ENCODE results near the gene LTBP1.
A peak's percentile ranks its signal among the peaks of the same experiment; 100 is the strongest.

The LTBP1 gene

DNA sequence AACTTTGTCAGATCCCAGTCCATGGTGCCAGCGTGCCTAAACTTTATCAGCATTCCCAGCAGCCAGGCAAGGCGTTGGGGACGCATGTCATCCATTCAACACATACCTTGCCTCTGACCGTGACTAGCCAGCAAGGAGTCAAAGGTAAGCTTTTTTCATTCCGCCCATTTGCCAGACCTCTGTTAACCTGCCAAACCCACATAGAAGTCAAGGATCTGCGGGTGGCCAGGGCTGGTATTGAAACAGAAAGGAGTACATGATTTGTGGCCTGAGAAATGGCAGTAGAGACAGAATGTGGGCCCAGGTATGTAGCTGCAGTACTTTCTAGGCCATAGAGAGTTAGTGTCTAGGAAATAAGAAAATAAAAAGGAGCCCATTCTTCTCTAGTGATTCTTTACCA lies 240.2 kb downstream of the LTBP1 start:
- DNase-seq: no peak

DNA sequence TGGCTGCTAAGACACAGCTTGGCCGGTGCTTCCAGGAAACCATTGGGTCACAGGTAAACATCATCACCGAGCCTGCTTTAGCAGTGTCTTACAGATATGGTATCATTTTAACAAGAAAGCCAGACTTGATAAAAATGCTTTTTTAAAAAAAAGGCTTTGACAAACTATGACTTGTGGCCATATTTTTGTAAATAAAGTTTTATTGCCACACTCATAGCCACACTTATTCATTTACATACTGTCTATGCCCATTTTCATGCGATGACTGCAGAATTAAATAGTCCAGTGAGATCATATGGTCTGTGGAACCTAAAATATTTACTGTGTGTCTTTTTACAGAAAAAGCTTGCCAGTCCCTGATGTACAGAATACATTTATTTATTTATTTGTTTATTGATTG lies 242.0 kb downstream of the LTBP1 start:
- no peak for DNase-seq

GRCh38 chr2:33190393-33190937 lies 243.7 kb downstream of the LTBP1 start:
- no peak for DNase-seq

DNA sequence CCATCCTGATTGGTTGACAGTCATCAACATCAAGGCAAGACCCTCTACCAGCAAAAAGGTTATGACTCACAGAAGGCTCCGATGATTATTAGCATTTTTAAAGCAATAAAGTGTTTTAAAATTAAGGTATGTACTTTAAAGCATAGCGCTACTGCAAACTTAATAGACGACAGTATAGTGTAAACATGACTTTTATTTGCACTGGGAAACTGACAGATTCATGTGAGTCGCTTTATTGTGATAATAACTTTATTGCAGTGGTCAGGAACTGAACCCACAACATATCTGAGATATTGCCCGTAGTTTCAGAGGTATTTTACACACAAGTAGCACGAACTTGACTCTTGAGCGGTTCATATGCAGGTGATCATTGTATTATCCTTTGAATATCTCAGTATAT lies 249.1 kb downstream of the LTBP1 start:
- DNase-seq: no peak

- no peak for DNase-seq
These were observed 249.9 kb downstream of the LTBP1 start for GRCh38 chr2:33196700-33197099.

- no peak for DNase-seq
These were observed 250.6 kb downstream of the LTBP1 start for GRCh38 chr2:33197198-33197938.

- DNase-seq: no peak
These were observed 256.1 kb downstream of the LTBP1 start for GRCh38 chr2:33202641-33203522.

GRCh38 chr2:33204945-33205344 lies 258.2 kb downstream of the LTBP1 start:
- DNase-seq: no peak

DNA sequence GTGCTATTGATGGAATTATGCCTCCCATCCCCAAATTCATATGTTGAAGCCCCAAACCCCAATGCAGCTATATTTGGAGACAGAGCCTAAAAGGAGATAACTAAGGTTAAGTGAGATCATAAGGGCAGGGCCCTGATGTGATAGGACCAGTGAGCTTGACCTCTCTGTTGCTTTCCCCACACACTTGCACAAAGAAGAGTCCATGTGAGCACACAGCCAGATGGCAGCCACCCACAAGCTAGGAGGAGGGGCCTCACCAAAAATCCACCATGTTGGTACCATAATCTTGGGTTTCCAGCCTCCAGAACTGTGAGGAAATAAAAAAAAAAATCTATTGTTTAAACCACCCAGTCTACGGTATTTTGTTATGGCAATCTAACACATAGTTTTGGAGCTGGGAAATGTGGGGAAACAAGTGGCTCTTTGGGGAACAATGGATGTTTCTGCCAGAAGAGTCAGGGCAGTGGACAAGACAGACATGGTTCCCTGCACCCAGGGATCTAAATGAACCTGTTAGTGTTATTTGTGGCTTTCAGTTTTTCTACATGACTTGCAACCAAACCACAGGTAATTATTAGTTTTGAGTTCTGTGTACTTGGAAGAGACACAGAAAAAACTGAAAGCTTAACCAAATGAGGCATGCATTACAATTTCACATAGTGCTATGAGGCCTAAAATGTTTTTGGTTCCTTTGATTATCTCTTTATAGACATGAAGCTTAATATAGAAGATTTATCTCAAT lies 259.1 kb downstream of the LTBP1 start:
- DNase-seq: no peak

- no peak for DNase-seq
These were observed 260.5 kb downstream of the LTBP1 start for GRCh38 chr2:33207151-33207740.

DNA sequence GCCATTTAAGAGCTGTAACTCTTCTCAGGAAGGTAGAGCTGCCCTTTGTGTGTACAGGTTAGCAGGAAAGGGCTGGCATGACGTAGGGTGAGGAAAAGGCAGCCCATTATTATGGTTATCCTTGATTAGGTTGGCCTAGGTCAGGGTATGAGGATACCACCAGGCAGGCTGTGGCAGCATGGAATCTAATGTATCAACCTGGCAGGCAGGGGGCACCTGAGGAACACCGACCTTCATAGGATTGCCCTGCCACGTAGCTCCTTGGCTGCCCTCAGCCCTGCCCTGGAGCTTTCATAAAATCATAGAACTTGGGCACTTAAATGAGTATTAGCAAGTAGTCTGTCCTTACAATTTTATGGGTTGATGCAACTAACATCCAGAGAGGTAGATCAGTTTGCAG lies 261.6 kb downstream of the LTBP1 start:
- DNase-seq: no peak

DNA sequence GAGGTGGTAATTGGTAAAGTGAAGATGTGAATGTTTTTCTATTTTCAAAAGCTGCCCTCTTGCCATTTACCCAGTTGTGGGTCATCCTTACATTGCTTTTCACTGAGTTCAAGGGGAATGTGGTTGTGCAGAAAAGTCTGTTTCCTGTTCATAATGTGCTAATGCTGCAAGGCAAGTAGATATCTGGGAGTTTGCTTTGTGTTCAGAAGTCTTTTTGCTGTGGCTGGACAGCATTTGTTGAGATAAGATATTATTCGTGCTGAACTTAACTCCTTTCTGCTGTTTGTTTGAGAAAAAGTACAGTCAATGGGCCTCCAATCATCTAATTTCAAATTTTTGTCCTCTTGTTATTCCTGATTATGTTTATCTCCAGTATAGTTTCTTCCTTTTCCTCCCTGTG lies 263.2 kb downstream of the LTBP1 start:
- no peak for DNase-seq

DNA sequence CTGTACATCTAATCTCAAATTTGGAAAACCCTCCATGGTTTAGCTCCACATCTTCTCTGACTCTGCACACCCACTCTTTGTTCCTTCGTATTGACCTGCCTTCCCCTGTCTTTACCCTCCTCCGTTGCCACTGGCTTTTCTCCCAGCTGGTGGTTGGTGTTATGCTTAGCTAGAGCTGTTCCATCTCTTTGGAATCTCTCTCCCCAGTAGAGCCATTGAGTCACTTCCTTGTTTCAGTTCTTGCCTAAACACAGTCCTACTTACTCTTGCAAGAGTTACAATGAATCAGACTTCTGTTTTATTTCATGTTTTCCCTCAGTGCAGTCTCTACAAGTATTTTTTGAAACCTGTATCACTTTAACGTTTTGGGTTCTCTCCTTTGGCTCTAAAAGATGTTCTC lies 263.9 kb downstream of the LTBP1 start:
- DNase-seq: peak in 4 of 56 donors; percentile 1 to 11 (median 2)

DNA sequence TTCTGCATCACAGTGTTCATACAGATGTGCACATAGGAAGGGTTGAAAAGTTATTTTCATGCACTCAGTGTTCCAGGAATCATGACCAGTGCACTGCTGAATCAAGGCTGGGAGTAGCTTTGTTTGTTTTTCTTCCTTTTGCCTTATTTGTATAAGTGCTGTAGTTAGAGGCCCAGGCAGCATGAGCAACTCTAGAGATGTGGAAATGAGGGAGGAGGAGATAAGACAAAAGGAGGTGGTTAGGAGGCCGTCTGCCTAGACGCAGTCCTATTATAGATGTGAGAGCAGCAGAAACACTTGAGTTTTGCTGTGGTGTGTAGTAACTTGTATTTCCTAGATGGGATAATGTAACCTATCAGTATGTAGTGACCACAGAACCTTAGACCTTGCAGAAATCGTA lies 265.4 kb downstream of the LTBP1 start:
- DNase-seq: no peak

DNA sequence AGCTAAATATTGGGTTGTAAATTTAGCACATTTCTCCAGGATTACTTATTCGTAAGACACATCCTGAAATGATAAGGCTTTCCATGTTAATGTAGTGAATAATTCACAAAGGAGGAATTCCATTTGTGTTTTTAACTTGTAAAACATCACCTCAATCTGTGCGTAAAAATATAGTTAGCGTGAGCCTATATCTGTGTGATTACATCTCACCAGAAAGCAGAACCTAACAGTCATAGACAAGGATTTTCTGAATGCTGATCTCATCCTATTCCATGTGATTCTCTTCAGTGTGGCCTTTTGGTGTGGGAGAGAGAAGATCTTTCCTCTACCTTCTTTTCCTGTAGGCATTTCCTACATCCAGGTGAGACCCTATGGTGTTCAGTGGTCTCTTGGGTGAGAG lies 266.5 kb downstream of the LTBP1 start:
- DNase-seq: no peak

DNA sequence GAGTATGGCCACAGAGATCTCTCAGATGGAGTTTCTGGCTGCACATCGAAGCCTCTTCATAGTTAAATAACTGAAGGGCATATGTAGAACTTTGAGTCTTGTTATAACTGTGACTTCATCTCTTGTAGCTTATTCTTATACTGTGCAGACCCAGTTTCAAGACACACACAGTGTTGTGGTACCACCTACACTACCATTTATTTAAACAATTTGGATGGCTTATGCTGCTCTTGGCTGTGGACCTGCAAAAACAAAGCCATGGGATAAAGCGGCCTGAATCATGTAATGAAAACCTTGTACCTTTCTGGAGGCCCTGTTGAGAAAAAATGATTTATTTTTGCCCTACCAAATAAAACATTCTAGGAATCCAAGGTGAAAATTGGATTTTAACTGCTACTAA lies 266.9 kb downstream of the LTBP1 start:
- DNase-seq: no peak

DNA sequence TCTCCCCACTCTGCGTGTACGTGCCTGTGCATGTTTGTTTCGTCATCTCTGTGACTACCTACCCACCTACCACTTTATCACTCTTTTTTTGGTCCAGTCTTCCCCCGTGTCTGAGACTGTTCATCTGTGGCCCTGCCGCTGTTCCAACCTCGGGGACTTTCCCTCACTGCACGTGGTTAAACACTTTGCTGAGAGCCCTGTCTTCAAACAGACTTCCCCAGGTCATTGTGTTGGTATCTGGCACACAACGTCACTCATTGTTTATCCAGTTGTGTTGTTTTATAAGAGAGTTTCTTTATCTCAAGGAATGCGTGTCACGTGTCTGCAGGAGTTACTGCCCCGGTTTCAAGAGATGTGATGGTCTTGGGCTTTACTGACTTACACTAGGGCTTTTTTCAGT lies 267.7 kb downstream of the LTBP1 start:
- DNase-seq: no peak

- no peak for DNase-seq
These were observed 268.1 kb downstream of the LTBP1 start for GRCh38 chr2:33214857-33215256.

- DNase-seq: peak in 1 of 56 donors; percentile 1
These were observed 268.5 kb downstream of the LTBP1 start for GRCh38 chr2:33215299-33215698.

GRCh38 chr2:33215983-33216382 lies 269.2 kb downstream of the LTBP1 start:
- DNase-seq: no peak

DNA sequence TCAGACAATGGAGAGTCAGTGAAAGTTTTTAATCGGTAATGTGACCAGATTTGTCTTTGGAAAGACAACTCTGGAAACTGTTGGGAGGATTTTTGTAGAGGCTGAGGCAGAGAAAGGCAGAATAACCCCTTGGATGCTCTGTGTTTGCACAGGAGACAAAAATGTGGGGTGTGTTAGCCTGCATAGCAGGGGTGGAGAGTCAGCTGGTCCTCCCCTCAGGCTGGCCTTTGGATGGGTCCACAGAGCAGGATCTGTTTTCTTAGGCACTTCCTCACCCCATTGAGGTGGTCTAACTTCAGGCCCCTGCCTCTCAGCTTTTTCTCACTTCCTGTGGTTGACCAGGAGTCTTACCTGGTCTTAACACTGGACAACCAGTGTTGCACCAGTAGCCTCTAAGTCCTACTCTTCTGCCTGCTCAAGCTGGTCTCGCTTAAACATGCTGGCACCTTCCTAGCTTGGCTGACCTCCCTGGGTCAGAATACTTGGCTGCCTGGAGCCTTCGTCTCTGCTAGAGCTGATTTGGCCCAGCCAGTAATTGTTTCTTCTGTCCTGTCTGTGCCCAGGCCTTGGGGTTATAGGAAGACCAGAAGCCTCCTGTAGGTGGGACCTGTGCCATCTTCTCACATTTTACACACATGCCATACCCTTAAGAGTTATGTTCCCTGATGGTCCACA lies 269.9 kb downstream of the LTBP1 start:
- DNase-seq: peak in 21 of 56 donors; percentile 1 to 46 (median 8)
